K562 (cell line): Measurements from ENCODE around the gene MAP2.

Experiments
- EP300 ChIP-seq: IDR thresholded peaks from 2 replicates; pipeline ENCODE4 v1.6.1; 2012; ENCODE audit warnings: low read length, improper control_type of control experiment
- FOS ChIP-seq: IDR thresholded peaks from 3 replicates; pipeline ENCODE4 v1.6.1; 2011; ENCODE audit not compliant: insufficient read length; ENCODE audit errors: extremely low read depth
- POLR2AphosphoS5 ChIP-seq: IDR thresholded peaks from 2 replicates; pipeline ENCODE4 v1.6.1; 2011; ENCODE audit warnings: mild to moderate bottlenecking, low read depth, low read length, moderate library complexity; ENCODE audit not compliant: control insufficient read depth, insufficient read depth
- PTRF ChIP-seq: fragments of 450-650 bp; IDR thresholded peaks from 2 replicates; pipeline ENCODE4 v1.6.1; 2016; ENCODE audit warnings: mild to moderate bottlenecking, missing genetic modification characterization, missing compliant biosample characterization
- RFX1 ChIP-seq: fragments of 450-650 bp; IDR thresholded peaks from 2 replicates; pipeline ENCODE4 v1.6.1; 2016; ENCODE audit warnings: mild to moderate bottlenecking, moderate library complexity
- SOX6 ChIP-seq: fragments of 450-650 bp; IDR thresholded peaks from 2 replicates; pipeline ENCODE4 v1.6.1; 2014; ENCODE audit warnings: mild to moderate bottlenecking
- TEAD4 ChIP-seq, 2 experiments: sonication (generic) in 1 of 2; formaldehyde crosslinking in 1 of 2; IDR thresholded peaks; 2 replicates each; pipeline versions ENCODE4 v1.6.1 to v1.8.0; 2012 to 2022; ENCODE audit warnings: borderline replicate concordance in 1 of 2, inconsistent platforms in 1 of 2, low read length in 1 of 2, mild to moderate bottlenecking in 1 of 2, missing genetic modification reagents in 1 of 2
- ZC3H8 ChIP-seq: fragments of 450-650 bp; IDR thresholded peaks from 2 replicates; pipeline ENCODE4 v1.6.1; 2017
- ZNF184 ChIP-seq: sonication (generic); formaldehyde crosslinking; IDR thresholded peaks from 2 replicates; pipeline ENCODE4 v1.5.0; 2020; ENCODE audit warnings: missing genetic modification reagents
- ZNF644 ChIP-seq: fragments of 200-800 bp; sonication (Bioruptor generic); IDR thresholded peaks from 2 replicates; pipeline ENCODE4 v1.6.1; 2016; ENCODE audit warnings: low read depth, missing genetic modification characterization, missing compliant biosample characterization
- TF ChIP-seq, protein P1 (sequence below), 3 experiments: IDR thresholded peaks in 2 of 3; conservative IDR thresholded peaks in 1 of 3; 2 replicates each; pipeline ENCODE4 v1.5.1; 2011 to 2012; ENCODE audit warnings: low read length in 3 of 3, mild to moderate bottlenecking in 3 of 3, control low read depth in 2 of 3, improper control_type of control experiment in 1 of 3, inconsistent platforms in 1 of 3, low read depth in 1 of 3, mixed read lengths in 1 of 3, moderate library complexity in 1 of 3; ENCODE audit not compliant: insufficient read depth in 2 of 3
- TF ChIP-seq, protein P2 (sequence below), 2 experiments: IDR thresholded peaks; 2 replicates each; pipeline ENCODE4 v1.6.1; 2012; ENCODE audit warnings: improper control_type of control experiment in 2 of 2, low read depth in 2 of 2, low read length in 2 of 2, borderline replicate concordance in 1 of 2
- TF ChIP-seq, protein P3 (sequence below): fragments of 200-800 bp; sonication (Bioruptor generic); IDR thresholded peaks from 2 replicates; pipeline ENCODE4 v1.6.1; 2016; ENCODE audit warnings: missing genetic modification characterization, missing compliant biosample characterization
- TF ChIP-seq, protein P4 (sequence below), 2 experiments: fragments of 450-650 bp; formaldehyde crosslinking in 1 of 2; IDR thresholded peaks; 2 replicates each; pipeline versions ENCODE4 v1.4.0 to v1.6.1; 2014 to 2020; ENCODE audit warnings: mild to moderate bottlenecking in 2 of 2, borderline replicate concordance in 1 of 2, low read depth in 1 of 2

DNA sequence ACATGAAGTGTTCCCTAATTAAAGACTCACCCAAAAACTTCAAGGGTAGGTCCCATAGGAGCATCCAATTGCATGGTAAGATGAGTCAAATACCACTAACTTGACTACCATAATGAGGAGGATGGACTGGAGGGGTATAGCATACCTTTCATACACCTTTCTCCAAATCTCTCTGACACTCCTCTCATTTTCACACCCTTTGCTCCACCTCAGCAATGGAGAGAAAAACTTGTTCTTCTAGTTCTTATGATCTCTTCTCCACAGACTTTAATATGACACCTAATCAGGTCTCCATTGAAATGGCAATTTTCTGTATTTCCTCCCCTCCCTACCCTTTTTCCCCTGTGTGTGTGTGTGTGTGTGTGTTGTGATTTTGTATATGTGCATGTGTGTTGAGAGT, 41.1 kb upstream of the MAP2 start:
- no peak for TF ChIP-seq SOX6
- no peak for TF ChIP-seq RFX1
- TF ChIP-seq, protein P1, sequence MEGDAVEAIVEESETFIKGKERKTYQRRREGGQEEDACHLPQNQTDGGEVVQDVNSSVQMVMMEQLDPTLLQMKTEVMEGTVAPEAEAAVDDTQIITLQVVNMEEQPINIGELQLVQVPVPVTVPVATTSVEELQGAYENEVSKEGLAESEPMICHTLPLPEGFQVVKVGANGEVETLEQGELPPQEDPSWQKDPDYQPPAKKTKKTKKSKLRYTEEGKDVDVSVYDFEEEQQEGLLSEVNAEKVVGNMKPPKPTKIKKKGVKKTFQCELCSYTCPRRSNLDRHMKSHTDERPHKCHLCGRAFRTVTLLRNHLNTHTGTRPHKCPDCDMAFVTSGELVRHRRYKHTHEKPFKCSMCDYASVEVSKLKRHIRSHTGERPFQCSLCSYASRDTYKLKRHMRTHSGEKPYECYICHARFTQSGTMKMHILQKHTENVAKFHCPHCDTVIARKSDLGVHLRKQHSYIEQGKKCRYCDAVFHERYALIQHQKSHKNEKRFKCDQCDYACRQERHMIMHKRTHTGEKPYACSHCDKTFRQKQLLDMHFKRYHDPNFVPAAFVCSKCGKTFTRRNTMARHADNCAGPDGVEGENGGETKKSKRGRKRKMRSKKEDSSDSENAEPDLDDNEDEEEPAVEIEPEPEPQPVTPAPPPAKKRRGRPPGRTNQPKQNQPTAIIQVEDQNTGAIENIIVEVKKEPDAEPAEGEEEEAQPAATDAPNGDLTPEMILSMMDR (IDR thresholded peaks at IDR 0.05 in 2 of 3, conservative IDR thresholded peaks at IDR 0.05 in 1 of 3; ENCODE audit: insufficient read depth in 2 of 3, low read depth in 1 of 3, low read length in 3 of 3): no peak
- TF ChIP-seq, protein P2, sequence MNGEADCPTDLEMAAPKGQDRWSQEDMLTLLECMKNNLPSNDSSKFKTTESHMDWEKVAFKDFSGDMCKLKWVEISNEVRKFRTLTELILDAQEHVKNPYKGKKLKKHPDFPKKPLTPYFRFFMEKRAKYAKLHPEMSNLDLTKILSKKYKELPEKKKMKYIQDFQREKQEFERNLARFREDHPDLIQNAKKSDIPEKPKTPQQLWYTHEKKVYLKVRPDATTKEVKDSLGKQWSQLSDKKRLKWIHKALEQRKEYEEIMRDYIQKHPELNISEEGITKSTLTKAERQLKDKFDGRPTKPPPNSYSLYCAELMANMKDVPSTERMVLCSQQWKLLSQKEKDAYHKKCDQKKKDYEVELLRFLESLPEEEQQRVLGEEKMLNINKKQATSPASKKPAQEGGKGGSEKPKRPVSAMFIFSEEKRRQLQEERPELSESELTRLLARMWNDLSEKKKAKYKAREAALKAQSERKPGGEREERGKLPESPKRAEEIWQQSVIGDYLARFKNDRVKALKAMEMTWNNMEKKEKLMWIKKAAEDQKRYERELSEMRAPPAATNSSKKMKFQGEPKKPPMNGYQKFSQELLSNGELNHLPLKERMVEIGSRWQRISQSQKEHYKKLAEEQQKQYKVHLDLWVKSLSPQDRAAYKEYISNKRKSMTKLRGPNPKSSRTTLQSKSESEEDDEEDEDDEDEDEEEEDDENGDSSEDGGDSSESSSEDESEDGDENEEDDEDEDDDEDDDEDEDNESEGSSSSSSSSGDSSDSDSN (IDR thresholded peaks at IDR 0.05; ENCODE audit: borderline replicate concordance in 1 of 2, low read depth in 2 of 2, low read length in 2 of 2): no peak
- no peak for TF ChIP-seq ZNF644 (tag)
- TF ChIP-seq POLR2AphosphoS5: no peak
- TF ChIP-seq ZNF184 (CRISPR knock-in tag): no peak
- no peak for TF ChIP-seq ZC3H8
- TF ChIP-seq, protein P3, sequence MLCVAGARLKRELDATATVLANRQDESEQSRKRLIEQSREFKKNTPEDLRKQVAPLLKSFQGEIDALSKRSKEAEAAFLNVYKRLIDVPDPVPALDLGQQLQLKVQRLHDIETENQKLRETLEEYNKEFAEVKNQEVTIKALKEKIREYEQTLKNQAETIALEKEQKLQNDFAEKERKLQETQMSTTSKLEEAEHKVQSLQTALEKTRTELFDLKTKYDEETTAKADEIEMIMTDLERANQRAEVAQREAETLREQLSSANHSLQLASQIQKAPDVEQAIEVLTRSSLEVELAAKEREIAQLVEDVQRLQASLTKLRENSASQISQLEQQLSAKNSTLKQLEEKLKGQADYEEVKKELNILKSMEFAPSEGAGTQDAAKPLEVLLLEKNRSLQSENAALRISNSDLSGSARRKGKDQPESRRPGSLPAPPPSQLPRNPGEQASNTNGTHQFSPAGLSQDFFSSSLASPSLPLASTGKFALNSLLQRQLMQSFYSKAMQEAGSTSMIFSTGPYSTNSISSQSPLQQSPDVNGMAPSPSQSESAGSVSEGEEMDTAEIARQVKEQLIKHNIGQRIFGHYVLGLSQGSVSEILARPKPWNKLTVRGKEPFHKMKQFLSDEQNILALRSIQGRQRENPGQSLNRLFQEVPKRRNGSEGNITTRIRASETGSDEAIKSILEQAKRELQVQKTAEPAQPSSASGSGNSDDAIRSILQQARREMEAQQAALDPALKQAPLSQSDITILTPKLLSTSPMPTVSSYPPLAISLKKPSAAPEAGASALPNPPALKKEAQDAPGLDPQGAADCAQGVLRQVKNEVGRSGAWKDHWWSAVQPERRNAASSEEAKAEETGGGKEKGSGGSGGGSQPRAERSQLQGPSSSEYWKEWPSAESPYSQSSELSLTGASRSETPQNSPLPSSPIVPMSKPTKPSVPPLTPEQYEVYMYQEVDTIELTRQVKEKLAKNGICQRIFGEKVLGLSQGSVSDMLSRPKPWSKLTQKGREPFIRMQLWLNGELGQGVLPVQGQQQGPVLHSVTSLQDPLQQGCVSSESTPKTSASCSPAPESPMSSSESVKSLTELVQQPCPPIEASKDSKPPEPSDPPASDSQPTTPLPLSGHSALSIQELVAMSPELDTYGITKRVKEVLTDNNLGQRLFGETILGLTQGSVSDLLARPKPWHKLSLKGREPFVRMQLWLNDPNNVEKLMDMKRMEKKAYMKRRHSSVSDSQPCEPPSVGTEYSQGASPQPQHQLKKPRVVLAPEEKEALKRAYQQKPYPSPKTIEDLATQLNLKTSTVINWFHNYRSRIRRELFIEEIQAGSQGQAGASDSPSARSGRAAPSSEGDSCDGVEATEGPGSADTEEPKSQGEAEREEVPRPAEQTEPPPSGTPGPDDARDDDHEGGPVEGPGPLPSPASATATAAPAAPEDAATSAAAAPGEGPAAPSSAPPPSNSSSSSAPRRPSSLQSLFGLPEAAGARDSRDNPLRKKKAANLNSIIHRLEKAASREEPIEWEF (CRISPR knock-in tag): no peak
- TF ChIP-seq TEAD4 (IDR thresholded peaks at IDR 0.05; ENCODE audit: low read length): no peak
- TF ChIP-seq TEAD4 (CRISPR knock-in tag; IDR thresholded peaks at IDR 0.05; ENCODE audit: borderline replicate concordance): no peak
- no peak for TF ChIP-seq EP300
- TF ChIP-seq PTRF (tag): no peak
- TF ChIP-seq FOS: no peak
- TF ChIP-seq, protein P4, sequence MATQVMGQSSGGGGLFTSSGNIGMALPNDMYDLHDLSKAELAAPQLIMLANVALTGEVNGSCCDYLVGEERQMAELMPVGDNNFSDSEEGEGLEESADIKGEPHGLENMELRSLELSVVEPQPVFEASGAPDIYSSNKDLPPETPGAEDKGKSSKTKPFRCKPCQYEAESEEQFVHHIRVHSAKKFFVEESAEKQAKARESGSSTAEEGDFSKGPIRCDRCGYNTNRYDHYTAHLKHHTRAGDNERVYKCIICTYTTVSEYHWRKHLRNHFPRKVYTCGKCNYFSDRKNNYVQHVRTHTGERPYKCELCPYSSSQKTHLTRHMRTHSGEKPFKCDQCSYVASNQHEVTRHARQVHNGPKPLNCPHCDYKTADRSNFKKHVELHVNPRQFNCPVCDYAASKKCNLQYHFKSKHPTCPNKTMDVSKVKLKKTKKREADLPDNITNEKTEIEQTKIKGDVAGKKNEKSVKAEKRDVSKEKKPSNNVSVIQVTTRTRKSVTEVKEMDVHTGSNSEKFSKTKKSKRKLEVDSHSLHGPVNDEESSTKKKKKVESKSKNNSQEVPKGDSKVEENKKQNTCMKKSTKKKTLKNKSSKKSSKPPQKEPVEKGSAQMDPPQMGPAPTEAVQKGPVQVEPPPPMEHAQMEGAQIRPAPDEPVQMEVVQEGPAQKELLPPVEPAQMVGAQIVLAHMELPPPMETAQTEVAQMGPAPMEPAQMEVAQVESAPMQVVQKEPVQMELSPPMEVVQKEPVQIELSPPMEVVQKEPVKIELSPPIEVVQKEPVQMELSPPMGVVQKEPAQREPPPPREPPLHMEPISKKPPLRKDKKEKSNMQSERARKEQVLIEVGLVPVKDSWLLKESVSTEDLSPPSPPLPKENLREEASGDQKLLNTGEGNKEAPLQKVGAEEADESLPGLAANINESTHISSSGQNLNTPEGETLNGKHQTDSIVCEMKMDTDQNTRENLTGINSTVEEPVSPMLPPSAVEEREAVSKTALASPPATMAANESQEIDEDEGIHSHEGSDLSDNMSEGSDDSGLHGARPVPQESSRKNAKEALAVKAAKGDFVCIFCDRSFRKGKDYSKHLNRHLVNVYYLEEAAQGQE (IDR thresholded peaks at IDR 0.05; ENCODE audit: borderline replicate concordance): no peak
- TF ChIP-seq, protein P4 (CRISPR knock-in tag; IDR thresholded peaks at IDR 0.05; ENCODE audit: low read depth): no peak
